ENCODE results near the gene NCK2. TPM values are rescaled to one million over a fixed set of nuclear protein-coding genes. Genes with fewer than 3 reads are reported as not detected.

The NCK2 gene
- total RNA-seq, 1 experiment from 2014 or later = 45.4 TPM

DNA sequence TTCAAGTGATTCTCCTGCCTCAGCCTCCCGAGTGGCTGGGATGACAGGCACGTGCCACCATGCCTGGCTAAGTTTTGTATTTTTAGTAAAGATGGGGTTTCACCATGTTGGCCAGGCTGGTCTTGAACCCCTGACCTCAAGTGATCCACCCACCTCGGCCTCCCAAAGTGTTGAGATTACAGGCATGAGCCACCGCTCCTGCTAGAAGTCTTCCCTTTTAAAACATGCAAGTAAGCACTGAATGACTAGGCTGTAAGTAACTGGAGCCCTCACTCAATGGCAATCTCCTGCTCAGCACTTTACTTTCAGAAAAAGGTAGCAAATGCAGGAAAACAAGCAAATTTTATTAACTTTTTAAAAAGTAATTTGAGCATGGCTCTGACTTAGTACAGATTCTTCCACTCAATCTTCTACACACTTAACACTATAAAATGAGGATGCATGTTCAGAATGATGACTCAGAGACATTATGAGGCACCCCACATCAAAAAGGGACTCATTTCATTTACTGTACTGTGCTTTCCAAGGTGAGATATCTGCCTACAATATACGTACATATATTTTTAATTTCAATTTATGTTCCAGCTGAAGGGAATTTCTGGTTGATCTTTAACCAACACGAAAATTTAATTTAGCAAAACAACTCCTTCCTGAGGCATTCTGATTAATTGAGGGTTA lies 6.6 kb upstream of the NCK2 start:
- ATAC-seq (peak; percentile 24; the same call in 1 of the 2 replicates), DNase-seq (peak; percentile 28)
- BruUV-seq (replicated peaks) = no TSS peak
- H3K4me3 ChIP-seq (ENCODE audit: low read length) = no peak overlapping the region
- no peak overlapping the region for H3K27ac ChIP-seq (ENCODE audit: low read length)
- TF ChIP-seq CTCF (conservative IDR thresholded peaks at IDR 0.05; ENCODE audit: low read depth, low read length) (no peak), EZH2phosphoT487 (IDR thresholded peaks at IDR 0.05; ENCODE audit: borderline replicate concordance, low read length) (no peak), EZH2 (IDR thresholded peaks at IDR 0.05; ENCODE audit: low read length, unreplicated experiment) (no peak)
- peaks cover 23% of the 10 kb centered on the region for H3K4me1 ChIP-seq (ENCODE audit: insufficient read depth, low read length)
- H3K4me2 ChIP-seq (ENCODE audit: low read length) = no peak overlapping the region
- no peaks in the 10 kb centered on the region for H3K79me2 ChIP-seq (ENCODE audit: low read length)
- no peak overlapping the region for H2AFZ ChIP-seq (ENCODE audit: low read length)
- intact Hi-C loops (cut with micrococcal nuclease) = no loop called here
- H3K9me3 ChIP-seq (ENCODE audit: low read length) = no peaks in the 10 kb centered on the region
- H4K20me1 ChIP-seq (ENCODE audit: low read length) = no peaks in the 10 kb centered on the region
- H3F3A ChIP-seq (ENCODE audit: low read length, unreplicated experiment) = no peaks in the 10 kb centered on the region
- ChIA-PET CTCF (no interaction called here), POLR2A (ENCODE audit: unreplicated experiment) (no interaction called here)
- no peaks in the 10 kb centered on the region for H3K27me3 ChIP-seq (ENCODE audit: low read length)
- H3K36me3 ChIP-seq (ENCODE audit: low read depth, low read length) = no peaks in the 10 kb centered on the region
- H3K9ac ChIP-seq (ENCODE audit: low read length) = no peak overlapping the region
- no peaks in the 10 kb centered on the region for H3K9me2 ChIP-seq (replicated peaks; ENCODE audit: low read length)

- intact Hi-C loops (cut with micrococcal nuclease) = no loop called here
- Histone ChIP-seq H3K9me2 (replicated peaks; ENCODE audit: low read length) (no peaks in the 10 kb centered on the region), H3K9ac (ENCODE audit: low read length) (no peak overlapping the region), H3K4me2 (ENCODE audit: low read length) (no peak overlapping the region), H3K27me3 (ENCODE audit: low read length) (no peaks in the 10 kb centered on the region), H3K9me3 (ENCODE audit: low read length) (no peaks in the 10 kb centered on the region), H3K4me3 (ENCODE audit: low read length) (no peak overlapping the region), H3K27ac (ENCODE audit: low read length) (no peak overlapping the region), H2AFZ (ENCODE audit: low read length) (no peak overlapping the region), H3K79me2 (ENCODE audit: low read length) (no peaks in the 10 kb centered on the region), H3F3A (ENCODE audit: low read length, unreplicated experiment) (no peaks in the 10 kb centered on the region), H4K20me1 (ENCODE audit: low read length) (no peaks in the 10 kb centered on the region), H3K4me1 (ENCODE audit: insufficient read depth, low read length) (peaks cover 27% of the 10 kb centered on the region), H3K36me3 (ENCODE audit: low read depth, low read length) (no peaks in the 10 kb centered on the region)
- ATAC-seq (no peak), DNase-seq (no peak)
- ChIA-PET CTCF (no interaction called here), POLR2A (ENCODE audit: unreplicated experiment) (no interaction called here)
- TF ChIP-seq CTCF (conservative IDR thresholded peaks at IDR 0.05; ENCODE audit: low read depth, low read length) (no peak), EZH2phosphoT487 (IDR thresholded peaks at IDR 0.05; ENCODE audit: borderline replicate concordance, low read length) (no peak), EZH2 (IDR thresholded peaks at IDR 0.05; ENCODE audit: low read length, unreplicated experiment) (no peak)
- no TSS peak for BruUV-seq (replicated peaks)
Measured at GRCh38 chr2:105738658-105739241, 6.0 kb upstream of the NCK2 start.

DNA sequence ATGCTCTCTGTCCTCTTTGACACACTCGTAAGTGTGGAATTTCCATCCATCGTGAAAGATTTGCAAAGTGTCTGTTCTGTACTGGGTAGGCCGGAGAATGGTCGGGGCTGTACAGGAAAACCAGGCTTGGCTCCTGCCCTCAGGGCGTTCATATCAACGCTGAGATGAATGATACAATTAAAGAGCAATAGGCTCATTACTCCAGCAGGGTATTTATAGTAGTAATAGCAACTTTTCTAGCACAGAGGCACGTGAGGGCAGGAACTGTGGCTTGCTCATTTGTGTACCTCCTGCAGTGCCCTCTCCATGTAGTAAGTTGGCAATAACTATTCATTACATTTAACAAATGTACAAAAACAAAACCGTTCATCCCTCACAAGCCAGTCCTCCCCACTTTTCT lies 5.3 kb upstream of the NCK2 start:
- H3K79me2 ChIP-seq (ENCODE audit: low read length) = no peaks in the 10 kb centered on the region
- no peak for DNase-seq
- H3F3A ChIP-seq (ENCODE audit: low read length, unreplicated experiment) = no peaks in the 10 kb centered on the region
- no peak overlapping the region for H2AFZ ChIP-seq (ENCODE audit: low read length)
- H3K27ac ChIP-seq (ENCODE audit: low read length) = no peak overlapping the region
- H3K27me3 ChIP-seq (ENCODE audit: low read length) = no peaks in the 10 kb centered on the region
- peaks cover 26% of the 10 kb centered on the region for H3K4me1 ChIP-seq (ENCODE audit: insufficient read depth, low read length)
- no peaks in the 10 kb centered on the region for H3K36me3 ChIP-seq (ENCODE audit: low read depth, low read length)
- no TSS peak for BruUV-seq (replicated peaks)
- no peak overlapping the region for H3K4me2 ChIP-seq (ENCODE audit: low read length)
- TF ChIP-seq EZH2phosphoT487 (IDR thresholded peaks at IDR 0.05; ENCODE audit: borderline replicate concordance, low read length) (no peak), EZH2 (IDR thresholded peaks at IDR 0.05; ENCODE audit: low read length, unreplicated experiment) (no peak), CTCF (conservative IDR thresholded peaks at IDR 0.05; ENCODE audit: low read depth, low read length) (no peak)
- CTCF ChIA-PET = no interaction called here
- H3K4me3 ChIP-seq (ENCODE audit: low read length) = no peak overlapping the region
- no peak for ATAC-seq
- no peaks in the 10 kb centered on the region for H3K9me2 ChIP-seq (replicated peaks; ENCODE audit: low read length)
- POLR2A ChIA-PET (ENCODE audit: unreplicated experiment) = no interaction called here
- no peaks in the 10 kb centered on the region for H4K20me1 ChIP-seq (ENCODE audit: low read length)
- no peak overlapping the region for H3K9ac ChIP-seq (ENCODE audit: low read length)
- no peaks in the 10 kb centered on the region for H3K9me3 ChIP-seq (ENCODE audit: low read length)
- intact Hi-C loops (cut with micrococcal nuclease) = no loop called here
